ENCODE results near the gene LRRC25.

- TF ChIP-seq POLR2A (IDR thresholded peaks at IDR 0.05) (no peak), CTCF (IDR thresholded peaks at IDR 0.05) (peak; percentile 38 to 66 (median 54))
These were observed 10.6 kb upstream of the LRRC25 start for GRCh38 chr19:18408053-18408476.

Measured in body of pancreas (tissue), 4 donors.